ENCODE measurements around the gene NCK2. TPM values are rescaled to one million over a fixed set of nuclear protein-coding genes. Genes with fewer than 3 reads are reported as not detected.

The NCK2 gene
- total and polyA plus RNA-seq, 2 experiments from 2014 or later, result 72.6 to 100 TPM

DNA sequence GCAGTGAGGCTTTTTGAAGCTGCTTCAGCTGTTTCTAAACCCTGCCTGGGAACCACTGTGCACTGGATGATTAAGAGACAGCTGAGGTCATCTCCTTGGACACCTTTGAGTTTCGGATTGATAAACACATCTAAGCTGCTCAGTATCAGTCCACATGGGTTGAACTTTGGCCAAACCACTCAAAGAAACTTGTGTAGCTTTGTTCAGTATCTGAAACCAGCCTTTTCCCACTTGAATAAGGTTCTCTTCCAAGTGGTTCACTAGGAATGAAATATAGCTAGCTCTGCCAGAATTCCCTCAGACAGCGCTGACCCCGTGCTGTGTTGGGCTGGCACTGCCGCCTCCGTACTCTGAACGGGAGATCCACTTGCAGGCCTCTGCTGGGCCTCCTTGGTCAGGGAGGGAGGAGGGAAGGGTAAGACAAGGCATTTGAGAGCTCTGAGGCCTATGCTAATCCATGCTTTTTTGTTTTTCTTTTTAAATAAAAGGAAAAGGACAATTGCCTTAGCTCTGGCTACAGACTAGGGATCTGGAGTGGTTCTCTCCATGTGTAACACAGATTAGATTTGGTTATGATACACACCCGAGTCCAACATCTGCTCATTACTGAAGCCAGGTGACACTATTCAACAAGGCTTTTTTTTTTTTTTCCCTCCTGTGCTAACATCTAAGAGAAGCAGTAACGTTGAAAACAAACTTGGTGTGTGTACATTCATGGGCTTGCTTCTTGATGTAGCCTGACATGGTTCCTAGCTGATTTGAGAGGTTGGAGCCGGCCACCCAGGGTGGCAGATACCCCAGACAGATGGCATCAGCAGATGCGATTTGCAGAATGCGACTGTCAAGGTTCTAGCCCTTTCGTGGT, 67.7 kb downstream of the NCK2 start:
- Histone ChIP-seq H3K9me2 (replicated peaks; ENCODE audit: insufficient read depth) (no peaks in the 10 kb centered on the region), H2AFZ (no peak overlapping the region), H3K79me2 (peaks cover 91% of the 10 kb centered on the region), H3K27me3 (no peaks in the 10 kb centered on the region), H3K9me3 (ENCODE audit: low read depth) (no peaks in the 10 kb centered on the region), H4K20me1 (ENCODE audit: insufficient read depth, poor library complexity, severe bottlenecking) (peaks cover 69% of the 10 kb centered on the region), H3K36me3 (replicated peaks; ENCODE audit: insufficient read depth, low read depth) (peaks cover 4% of the 10 kb centered on the region), H3K4me2 (peak overlapping the region; percentile 61), H3K27ac (peak overlapping the region; percentile 91), H3K4me3 (no peak overlapping the region), H3K4me1 (ENCODE audit: insufficient read depth) (peaks cover 35% of the 10 kb centered on the region)
- 51% methylated on average over 12 of the region's 12 CpGs for WGBS (ENCODE audit: low lambda C conversion rate, missing lambda C conversion rate)
- peak; percentile 73 for DNase-seq (ENCODE audit: low spot score)
- TF ChIP-seq, protein P1, sequence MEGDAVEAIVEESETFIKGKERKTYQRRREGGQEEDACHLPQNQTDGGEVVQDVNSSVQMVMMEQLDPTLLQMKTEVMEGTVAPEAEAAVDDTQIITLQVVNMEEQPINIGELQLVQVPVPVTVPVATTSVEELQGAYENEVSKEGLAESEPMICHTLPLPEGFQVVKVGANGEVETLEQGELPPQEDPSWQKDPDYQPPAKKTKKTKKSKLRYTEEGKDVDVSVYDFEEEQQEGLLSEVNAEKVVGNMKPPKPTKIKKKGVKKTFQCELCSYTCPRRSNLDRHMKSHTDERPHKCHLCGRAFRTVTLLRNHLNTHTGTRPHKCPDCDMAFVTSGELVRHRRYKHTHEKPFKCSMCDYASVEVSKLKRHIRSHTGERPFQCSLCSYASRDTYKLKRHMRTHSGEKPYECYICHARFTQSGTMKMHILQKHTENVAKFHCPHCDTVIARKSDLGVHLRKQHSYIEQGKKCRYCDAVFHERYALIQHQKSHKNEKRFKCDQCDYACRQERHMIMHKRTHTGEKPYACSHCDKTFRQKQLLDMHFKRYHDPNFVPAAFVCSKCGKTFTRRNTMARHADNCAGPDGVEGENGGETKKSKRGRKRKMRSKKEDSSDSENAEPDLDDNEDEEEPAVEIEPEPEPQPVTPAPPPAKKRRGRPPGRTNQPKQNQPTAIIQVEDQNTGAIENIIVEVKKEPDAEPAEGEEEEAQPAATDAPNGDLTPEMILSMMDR (IDR thresholded peaks at IDR 0.05; ENCODE audit: poor library complexity), result no peak
- TF ChIP-seq EZH2phosphoT487 (IDR thresholded peaks at IDR 0.05; ENCODE audit: low read depth, severe bottlenecking, unreplicated experiment) (no peak), EZH2 (IDR thresholded peaks at IDR 0.05; ENCODE audit: borderline replicate concordance) (no peak)

DNA sequence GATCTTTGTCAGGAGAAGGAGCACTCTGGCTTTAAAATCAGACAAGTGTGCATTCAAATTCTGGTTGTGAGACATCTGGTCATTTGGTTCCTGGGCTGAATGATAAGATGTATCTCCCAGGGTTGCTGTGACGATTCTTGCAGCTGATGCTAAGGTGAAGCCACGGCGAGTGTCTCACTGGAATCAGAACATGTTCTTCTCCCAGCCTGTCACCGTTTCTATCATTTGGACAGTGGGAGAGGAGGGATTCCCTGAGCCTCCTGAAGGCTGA, 68.3 kb downstream of the NCK2 start:
- DNase-seq (ENCODE audit: low spot score), result no peak
- no peaks in the 10 kb centered on the region for H3K9me3 ChIP-seq (ENCODE audit: low read depth)
- H3K79me2 ChIP-seq, result peaks cover 87% of the 10 kb centered on the region
- H3K36me3 ChIP-seq (replicated peaks; ENCODE audit: insufficient read depth, low read depth), result peaks cover 4% of the 10 kb centered on the region
- WGBS (ENCODE audit: low lambda C conversion rate, missing lambda C conversion rate), result 86% methylated on average over 4 of the region's 4 CpGs
- H3K4me1 ChIP-seq (ENCODE audit: insufficient read depth), result peaks cover 35% of the 10 kb centered on the region
- no peak overlapping the region for H2AFZ ChIP-seq
- H3K9me2 ChIP-seq (replicated peaks; ENCODE audit: insufficient read depth), result no peaks in the 10 kb centered on the region
- H3K27me3 ChIP-seq, result no peaks in the 10 kb centered on the region
- TF ChIP-seq EZH2phosphoT487 (IDR thresholded peaks at IDR 0.05; ENCODE audit: low read depth, severe bottlenecking, unreplicated experiment), result no peak
- no peak for TF ChIP-seq EZH2 (IDR thresholded peaks at IDR 0.05; ENCODE audit: borderline replicate concordance)
- TF ChIP-seq, protein P1 (IDR thresholded peaks at IDR 0.05; ENCODE audit: poor library complexity), result no peak
- H4K20me1 ChIP-seq (ENCODE audit: insufficient read depth, poor library complexity, severe bottlenecking), result peaks cover 69% of the 10 kb centered on the region
- H3K4me2 ChIP-seq, result peak overlapping the region; percentile 61
- no peak overlapping the region for H3K4me3 ChIP-seq
- H3K27ac ChIP-seq, result peak overlapping the region; percentile 91

DNA sequence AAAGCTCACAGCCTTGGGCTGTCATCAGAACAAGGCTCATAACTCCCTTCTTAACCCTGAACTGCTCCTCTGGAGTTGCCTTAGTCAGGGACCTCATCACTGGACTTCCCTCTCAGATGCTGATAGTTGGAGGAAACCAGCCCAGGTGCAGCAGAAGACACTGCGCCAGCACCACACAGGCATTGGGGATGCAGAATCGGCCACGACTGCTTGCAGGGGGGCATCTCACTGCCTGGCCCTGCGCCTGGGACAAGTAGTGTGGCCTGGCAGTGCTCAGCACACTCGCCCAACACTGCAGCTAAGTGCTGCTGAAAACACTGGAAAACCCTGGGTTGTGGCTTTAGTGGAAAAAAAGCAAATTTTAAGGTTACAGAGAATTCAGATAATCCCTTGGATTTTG, 68.7 kb downstream of the NCK2 start:
- Histone ChIP-seq H3K79me2 (peaks cover 85% of the 10 kb centered on the region), H3K4me3 (no peak overlapping the region), H3K4me2 (no peak overlapping the region), H3K27me3 (no peaks in the 10 kb centered on the region), H3K36me3 (replicated peaks; ENCODE audit: insufficient read depth, low read depth) (peaks cover 4% of the 10 kb centered on the region), H2AFZ (no peak overlapping the region), H3K27ac (peak overlapping the region; percentile 91), H3K4me1 (ENCODE audit: insufficient read depth) (peaks cover 35% of the 10 kb centered on the region), H3K9me2 (replicated peaks; ENCODE audit: insufficient read depth) (no peaks in the 10 kb centered on the region), H4K20me1 (ENCODE audit: insufficient read depth, poor library complexity, severe bottlenecking) (peaks cover 68% of the 10 kb centered on the region), H3K9me3 (ENCODE audit: low read depth) (no peaks in the 10 kb centered on the region)
- TF ChIP-seq EZH2phosphoT487 (IDR thresholded peaks at IDR 0.05; ENCODE audit: low read depth, severe bottlenecking, unreplicated experiment) (no peak), EZH2 (IDR thresholded peaks at IDR 0.05; ENCODE audit: borderline replicate concordance) (no peak)
- TF ChIP-seq, protein P1 (IDR thresholded peaks at IDR 0.05; ENCODE audit: poor library complexity), result no peak
- DNase-seq (ENCODE audit: low spot score), result no peak
- WGBS (ENCODE audit: low lambda C conversion rate, missing lambda C conversion rate), result 98% methylated on average over 5 of the region's 5 CpGs
